HL-60 (cell line): Measurements from ENCODE around the gene CTNNAL1.
A peak's percentile ranks its signal among the peaks of the same experiment; 100 is the strongest.

Experiments
- DNase-seq, 2 experiments: peaks; one replicate each; pipeline ENCODE4 v3.0.0-alpha.2; 2010 to 2020; ENCODE audit warnings: low read depth in 1 of 2, low spot score in 1 of 2
- H3K27ac ChIP-seq: fragments of 250-450 bp; sonication (Bioruptor Pico); replicated peaks from 2 replicates; pipeline ENCODE4 v1.5.1; 2020; ENCODE audit warnings: mild to moderate bottlenecking, moderate library complexity
- H3K27me3 ChIP-seq: fragments of 250-450 bp; sonication (Bioruptor Pico); 2 replicates; pipeline ENCODE4 v1.5.1; 2021; ENCODE audit warnings: mild to moderate bottlenecking, moderate library complexity; ENCODE audit not compliant: insufficient read depth, poor library complexity, severe bottlenecking
- H3K4me3 ChIP-seq: replicated peaks from 2 replicates; pipeline ENCODE4 v1.5.1; 2011; ENCODE audit warnings: mild to moderate bottlenecking, control low read depth, low read length; ENCODE audit not compliant: insufficient read depth
- GABPA ChIP-seq: IDR thresholded peaks from 2 replicates; pipeline ENCODE4 v1.6.1; 2012; ENCODE audit warnings: low read depth
- POLR2AphosphoS5 ChIP-seq: IDR thresholded peaks from 2 replicates; pipeline ENCODE4 v1.6.1; 2012; ENCODE audit warnings: low read depth
- SPI1 ChIP-seq: IDR thresholded peaks from 2 replicates; pipeline ENCODE4 v1.6.1; 2012; ENCODE audit warnings: low read depth, mild to moderate bottlenecking, borderline replicate concordance
- TF ChIP-seq, protein P1 (sequence below): IDR thresholded peaks from 2 replicates; pipeline ENCODE4 v1.6.1; 2012; ENCODE audit warnings: low read depth; ENCODE audit not compliant: insufficient replicate concordance
- TF ChIP-seq, protein P2 (sequence below): IDR thresholded peaks from one replicate; pipeline ENCODE4 v1.5.1; 2011; ENCODE audit warnings: low read length, control low read depth, inconsistent platforms; ENCODE audit not compliant: insufficient read depth

CTNNAL1 gene

DNA sequence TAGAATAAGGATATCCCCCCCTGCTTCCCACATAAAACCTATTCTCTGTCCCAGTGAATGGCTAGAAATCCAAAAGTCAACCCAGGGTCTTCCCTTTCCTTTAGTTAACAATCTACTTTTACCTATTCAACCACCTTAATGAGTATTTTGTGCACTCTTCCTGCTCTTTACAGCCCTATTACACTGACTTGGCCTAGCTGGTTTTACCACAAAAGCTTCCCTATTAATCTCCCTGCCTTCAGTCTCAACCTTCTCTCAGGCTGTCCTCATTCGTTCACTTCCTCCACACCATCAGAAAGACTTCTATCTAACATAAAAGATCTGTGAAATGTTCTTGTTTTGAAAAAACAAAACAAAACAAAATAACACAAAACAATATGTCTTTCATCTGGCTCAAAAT, 16.2 kb downstream of the CTNNAL1 start:
- peak; percentile 16; the same call in 1 of the 2 replicates for TF ChIP-seq SPI1
- TF ChIP-seq POLR2AphosphoS5: no peak
- Histone ChIP-seq H3K27ac (peak overlapping the region; percentile 57), H3K27me3 (no peaks in the 10 kb centered on the region), H3K4me3 (no peak overlapping the region)
- peak in 1 of 2 experiments; percentile 16 for DNase-seq

DNA sequence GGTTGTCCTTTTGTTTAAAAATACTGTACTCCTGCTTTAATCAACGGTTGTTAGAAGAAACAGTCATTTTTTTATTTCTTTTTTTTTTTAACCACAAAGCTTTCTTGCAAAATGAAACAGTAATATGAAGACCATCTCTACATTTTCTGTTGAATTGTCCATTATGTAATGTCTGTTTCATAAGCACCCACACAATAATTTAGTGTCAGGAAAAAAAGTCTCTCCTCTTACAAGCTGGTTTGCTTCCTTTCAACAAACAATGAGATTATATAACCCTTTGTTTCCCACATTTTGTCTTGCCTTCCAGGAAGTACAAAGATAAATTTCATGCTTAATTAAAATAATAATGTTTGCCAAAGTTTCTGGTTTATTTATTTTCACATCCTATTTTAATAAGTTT, 16.7 kb downstream of the CTNNAL1 start:
- H3K27me3 ChIP-seq: no peaks in the 10 kb centered on the region
- H3K4me3 ChIP-seq: no peak overlapping the region
- H3K27ac ChIP-seq: peak overlapping the region; percentile 57
- peak in 1 of 2 experiments; percentile 47 for DNase-seq
- TF ChIP-seq SPI1 (no peak), POLR2AphosphoS5 (no peak), GABPA (no peak)
- TF ChIP-seq, protein P1, sequence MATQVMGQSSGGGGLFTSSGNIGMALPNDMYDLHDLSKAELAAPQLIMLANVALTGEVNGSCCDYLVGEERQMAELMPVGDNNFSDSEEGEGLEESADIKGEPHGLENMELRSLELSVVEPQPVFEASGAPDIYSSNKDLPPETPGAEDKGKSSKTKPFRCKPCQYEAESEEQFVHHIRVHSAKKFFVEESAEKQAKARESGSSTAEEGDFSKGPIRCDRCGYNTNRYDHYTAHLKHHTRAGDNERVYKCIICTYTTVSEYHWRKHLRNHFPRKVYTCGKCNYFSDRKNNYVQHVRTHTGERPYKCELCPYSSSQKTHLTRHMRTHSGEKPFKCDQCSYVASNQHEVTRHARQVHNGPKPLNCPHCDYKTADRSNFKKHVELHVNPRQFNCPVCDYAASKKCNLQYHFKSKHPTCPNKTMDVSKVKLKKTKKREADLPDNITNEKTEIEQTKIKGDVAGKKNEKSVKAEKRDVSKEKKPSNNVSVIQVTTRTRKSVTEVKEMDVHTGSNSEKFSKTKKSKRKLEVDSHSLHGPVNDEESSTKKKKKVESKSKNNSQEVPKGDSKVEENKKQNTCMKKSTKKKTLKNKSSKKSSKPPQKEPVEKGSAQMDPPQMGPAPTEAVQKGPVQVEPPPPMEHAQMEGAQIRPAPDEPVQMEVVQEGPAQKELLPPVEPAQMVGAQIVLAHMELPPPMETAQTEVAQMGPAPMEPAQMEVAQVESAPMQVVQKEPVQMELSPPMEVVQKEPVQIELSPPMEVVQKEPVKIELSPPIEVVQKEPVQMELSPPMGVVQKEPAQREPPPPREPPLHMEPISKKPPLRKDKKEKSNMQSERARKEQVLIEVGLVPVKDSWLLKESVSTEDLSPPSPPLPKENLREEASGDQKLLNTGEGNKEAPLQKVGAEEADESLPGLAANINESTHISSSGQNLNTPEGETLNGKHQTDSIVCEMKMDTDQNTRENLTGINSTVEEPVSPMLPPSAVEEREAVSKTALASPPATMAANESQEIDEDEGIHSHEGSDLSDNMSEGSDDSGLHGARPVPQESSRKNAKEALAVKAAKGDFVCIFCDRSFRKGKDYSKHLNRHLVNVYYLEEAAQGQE: no peak
- TF ChIP-seq, protein P2, sequence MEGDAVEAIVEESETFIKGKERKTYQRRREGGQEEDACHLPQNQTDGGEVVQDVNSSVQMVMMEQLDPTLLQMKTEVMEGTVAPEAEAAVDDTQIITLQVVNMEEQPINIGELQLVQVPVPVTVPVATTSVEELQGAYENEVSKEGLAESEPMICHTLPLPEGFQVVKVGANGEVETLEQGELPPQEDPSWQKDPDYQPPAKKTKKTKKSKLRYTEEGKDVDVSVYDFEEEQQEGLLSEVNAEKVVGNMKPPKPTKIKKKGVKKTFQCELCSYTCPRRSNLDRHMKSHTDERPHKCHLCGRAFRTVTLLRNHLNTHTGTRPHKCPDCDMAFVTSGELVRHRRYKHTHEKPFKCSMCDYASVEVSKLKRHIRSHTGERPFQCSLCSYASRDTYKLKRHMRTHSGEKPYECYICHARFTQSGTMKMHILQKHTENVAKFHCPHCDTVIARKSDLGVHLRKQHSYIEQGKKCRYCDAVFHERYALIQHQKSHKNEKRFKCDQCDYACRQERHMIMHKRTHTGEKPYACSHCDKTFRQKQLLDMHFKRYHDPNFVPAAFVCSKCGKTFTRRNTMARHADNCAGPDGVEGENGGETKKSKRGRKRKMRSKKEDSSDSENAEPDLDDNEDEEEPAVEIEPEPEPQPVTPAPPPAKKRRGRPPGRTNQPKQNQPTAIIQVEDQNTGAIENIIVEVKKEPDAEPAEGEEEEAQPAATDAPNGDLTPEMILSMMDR: no peak

DNA sequence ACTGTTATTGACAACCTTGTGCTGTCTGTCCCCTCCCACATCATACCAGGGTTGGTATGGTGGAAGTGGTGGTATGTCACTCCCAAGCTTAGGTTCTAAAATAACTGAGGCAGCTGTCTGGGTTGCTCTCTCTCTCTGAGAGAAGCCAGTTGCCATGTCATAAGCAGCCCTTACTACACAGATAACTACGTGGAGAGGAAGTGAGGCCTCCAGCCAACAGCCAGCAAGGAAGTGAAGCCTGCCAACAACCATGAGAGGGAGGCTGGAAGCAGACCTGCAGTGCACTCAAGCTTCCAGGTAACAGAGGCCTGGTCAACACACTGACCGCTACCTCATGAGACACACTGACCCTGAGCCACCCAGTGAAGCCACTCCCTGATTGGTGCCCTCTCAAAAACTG, 18.6 kb downstream of the CTNNAL1 start:
- peak in 1 of 2 experiments; percentile 77 for DNase-seq
- H3K4me3 ChIP-seq: no peak overlapping the region
- TF ChIP-seq GABPA: no peak
- TF ChIP-seq POLR2AphosphoS5: 0 out of 2 replicates have a peak, but pooled peaks have one; percentile 36
- TF ChIP-seq, protein P2: no peak
- TF ChIP-seq, protein P1: no peak
- TF ChIP-seq SPI1: peak; percentile 96
- peak overlapping the region; percentile 69 for H3K27ac ChIP-seq
- H3K27me3 ChIP-seq: no peaks in the 10 kb centered on the region

DNA sequence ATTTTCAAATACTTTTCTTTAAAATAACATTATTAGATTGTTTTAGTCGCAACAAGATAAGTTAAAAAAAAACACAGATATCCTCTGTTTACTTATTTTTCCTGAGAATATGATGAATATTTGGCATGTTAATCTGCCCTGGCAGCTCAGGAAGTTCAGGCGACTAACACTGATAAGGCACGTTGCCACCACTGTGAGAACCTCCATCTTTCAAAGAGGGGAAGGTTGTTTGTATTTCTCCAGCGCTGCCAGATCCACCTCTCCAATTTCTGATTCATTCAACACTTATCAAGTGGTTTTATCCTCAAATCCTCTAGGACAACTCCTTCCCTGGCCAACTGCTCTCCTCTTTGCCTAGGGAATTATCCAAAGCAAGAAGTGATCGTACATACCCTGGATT, 21.8 kb downstream of the CTNNAL1 start:
- Histone ChIP-seq H3K27ac (no peak overlapping the region), H3K27me3 (no peaks in the 10 kb centered on the region), H3K4me3 (no peak overlapping the region)
- TF ChIP-seq POLR2AphosphoS5 (no peak), GABPA (no peak), SPI1 (no peak)
- TF ChIP-seq, protein P1: no peak
- TF ChIP-seq, protein P2: no peak
- no peak for DNase-seq
